MM.1S (cell line): Measurements from ENCODE around the gene FAM114A1.

Source experiments
- CTCF ChIP-seq: fragments of 300-600 bp; sonication (generic); IDR thresholded peaks from 2 replicates; pipeline ENCODE4 v1.5.1; 2016; ENCODE audit warnings: antibody characterized with exemption, low read length, mixed read lengths
- EZH2 ChIP-seq: fragments of 300-600 bp; sonication (generic); optimal IDR thresholded peaks from 2 replicates; pipeline ENCODE3; 2017; ENCODE audit warnings: low read depth, mild to moderate bottlenecking, antibody characterized with exemption, low read length, mixed read lengths

GRCh38 chr4:38869511-38869910 lies 1.9 kb downstream of the FAM114A1 start:
- TF ChIP-seq CTCF (no peak), EZH2 (no peak)
